Activated CD4-positive, CD25-positive, alpha-beta regulatory T cell (primary cell): ENCODE data around the gene SNIP1.
"Not testable (repeated sequence)": the region's sequence is repeated elsewhere in the genome, so short reads cannot be mapped to it uniquely, and the experiment has no call there.

ENCODE experiments used
- DNase-seq, 4 experiments: peaks; one replicate each; lab custom pipeline; 2025; lab: John Stamatoyannopoulos, UW

The SNIP1 gene

DNA sequence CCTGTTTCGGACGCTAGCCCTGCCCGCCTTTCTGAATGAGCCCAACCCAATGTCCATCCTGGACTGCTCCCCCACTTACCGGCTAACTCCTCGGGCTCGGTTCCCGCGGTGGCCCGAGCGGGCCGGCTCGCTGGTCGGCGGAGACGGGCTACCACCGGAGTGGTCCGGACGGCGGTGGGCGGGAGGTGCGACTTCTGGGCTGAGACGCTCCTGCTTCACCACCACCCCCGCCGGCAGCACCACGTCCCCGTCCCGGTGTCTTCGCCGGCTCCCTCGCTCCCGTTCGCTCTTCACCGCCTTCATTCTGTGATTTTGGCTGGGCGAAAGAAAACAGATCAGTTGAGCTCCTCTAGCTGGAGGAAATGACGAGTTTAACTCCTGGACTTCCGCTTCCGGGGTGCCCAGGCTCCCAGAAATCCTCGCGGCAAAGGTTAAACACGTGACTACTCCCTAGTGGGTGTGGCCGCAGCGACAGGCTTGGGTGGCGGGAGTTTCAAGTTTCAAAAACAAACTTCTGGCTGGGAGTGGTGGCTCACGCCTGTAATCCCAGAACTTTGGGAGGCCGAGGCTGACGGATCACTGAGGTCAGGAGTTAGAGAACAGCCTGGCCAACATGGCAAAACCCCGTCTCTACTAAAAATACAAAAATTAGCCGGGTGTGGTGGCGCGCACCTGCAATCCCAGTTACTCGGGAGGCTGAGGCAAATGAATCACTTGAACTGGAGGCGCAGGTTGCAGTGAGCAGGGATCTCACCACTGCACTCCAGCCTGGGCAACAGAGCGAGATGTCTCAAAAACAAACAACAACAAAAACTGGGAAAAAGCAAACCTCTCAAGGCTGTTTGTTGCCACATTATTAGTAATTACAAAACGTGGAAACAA is at the start of gene SNIP1:
SNIP1 (minus strand) TSS at position 367 of the 882 bp plus-strand sequence; CDS start at position 303, 64 bp downstream.
- DNase-seq: peak; percentile 68 to 85 (median 80)

DNA sequence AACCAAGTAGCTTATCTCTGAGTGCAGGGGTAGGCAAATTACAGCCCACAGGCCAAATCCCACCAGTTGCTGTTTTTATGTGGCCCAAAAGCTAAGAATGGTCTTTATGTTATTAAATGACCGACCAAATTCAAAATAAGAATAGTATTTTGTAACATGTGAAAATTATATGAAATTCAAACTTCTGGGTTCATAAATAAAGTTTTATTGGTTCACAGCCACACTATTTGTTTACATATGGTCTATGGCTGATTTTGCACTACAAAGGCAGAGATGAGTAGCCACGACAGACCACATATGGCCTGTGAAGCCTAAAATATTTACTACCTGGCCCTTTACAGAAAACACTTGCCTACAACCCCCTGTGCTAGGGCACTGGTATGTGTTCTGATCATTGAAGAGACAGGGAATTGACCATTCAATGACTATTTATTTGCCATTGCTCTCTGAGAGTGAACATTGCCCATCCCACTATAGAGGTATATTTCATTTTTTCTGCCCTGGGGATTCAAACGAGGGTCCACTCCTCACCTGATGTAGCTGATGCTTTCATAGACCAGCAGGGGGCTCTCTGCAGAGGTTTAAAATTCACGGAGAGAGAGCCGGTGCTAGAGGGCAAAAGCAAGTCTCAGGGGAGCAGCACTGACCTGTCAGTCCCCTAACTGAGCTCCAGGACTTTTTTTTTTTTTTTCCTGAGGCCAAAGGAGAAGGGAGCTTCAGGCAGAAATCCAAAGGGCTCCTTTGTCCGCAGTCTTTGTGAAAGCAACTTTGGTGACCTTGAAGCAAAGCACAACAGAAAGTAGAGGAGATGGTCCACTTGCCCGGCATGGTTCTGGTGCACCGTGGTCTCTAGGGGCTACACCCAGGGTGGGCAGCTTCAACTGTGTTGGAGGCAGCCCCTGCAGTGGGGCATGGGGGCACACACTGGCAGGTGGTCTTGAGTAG is 48.9 kb upstream of the SNIP1 start:
- peak in 1 of 4 experiments; percentile 5 for DNase-seq

DNA sequence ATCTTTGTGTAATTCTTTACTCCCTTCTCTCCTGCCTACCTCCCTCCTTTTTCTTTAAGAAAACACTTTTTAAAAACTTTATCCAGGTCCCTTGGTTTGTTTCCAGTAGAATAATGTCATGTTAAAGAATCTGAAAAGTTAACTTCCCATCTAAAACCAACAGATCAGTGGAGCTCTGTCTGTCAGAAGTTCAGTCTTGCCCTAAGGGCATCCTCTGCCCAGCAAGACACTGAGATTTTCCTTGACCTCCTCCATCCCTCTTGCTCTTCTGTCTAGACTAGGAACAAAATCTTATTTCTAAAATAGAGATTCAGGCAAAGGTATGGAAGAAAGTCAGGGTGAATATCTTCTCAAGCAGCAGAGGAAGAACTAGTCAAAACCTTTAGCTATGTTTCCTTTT is 47.3 kb upstream of the SNIP1 start:
- no peak for DNase-seq

- no peak for DNase-seq
Measured at GRCh38 chr1:37599940-37600339, 45.8 kb upstream of the SNIP1 start.

- DNase-seq: no peak
Measured at GRCh38 chr1:37596182-37596667, 42.1 kb upstream of the SNIP1 start.

DNA sequence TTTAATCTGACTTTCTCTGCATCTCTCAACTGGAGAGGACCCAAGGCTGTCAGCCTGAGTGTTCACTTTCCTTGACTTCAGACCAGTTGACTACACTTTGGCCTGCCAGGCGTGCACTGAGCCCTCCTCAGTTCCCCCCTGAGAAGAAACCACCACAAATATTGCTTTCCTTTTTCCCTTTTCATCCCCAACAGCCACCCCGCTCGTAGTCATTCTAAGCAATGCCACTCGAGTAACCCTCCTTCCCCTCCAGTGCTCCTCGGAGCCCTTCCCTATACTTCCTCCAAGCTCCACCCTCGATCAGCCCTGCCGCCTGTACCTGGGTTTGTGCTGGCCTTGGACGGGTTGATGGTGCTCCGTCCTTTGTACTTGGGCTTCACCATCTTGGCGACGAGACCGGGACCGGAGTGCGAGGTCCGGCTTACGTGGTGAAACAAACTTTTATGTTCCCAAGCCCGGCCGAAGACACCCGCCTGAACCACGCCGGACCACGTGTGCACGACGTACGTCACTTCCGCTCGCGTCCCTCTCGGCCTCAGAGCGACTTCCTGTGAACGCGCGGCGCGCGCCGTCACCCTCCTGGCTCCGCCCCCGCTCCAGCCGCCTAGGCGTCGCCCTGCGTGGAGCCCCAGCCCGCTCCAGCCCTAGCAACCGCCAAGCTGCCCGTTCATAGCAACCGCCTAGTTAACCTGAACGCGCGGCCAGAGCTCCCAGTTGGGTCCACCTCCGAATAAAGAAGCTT is 41.5 kb upstream of the SNIP1 start, which contains the start of gene GNL2:
GNL2 (minus strand) TSS at position 498 of the 742 bp plus-strand sequence; CDS start at position 383, 115 bp downstream.
- peak; percentile 87 to 93 (median 90) for DNase-seq

GRCh38 chr1:37593726-37594125 is 39.6 kb upstream of the SNIP1 start:
- DNase-seq: no peak

- no peak for DNase-seq
Measured at GRCh38 chr1:37588939-37589338, 34.8 kb upstream of the SNIP1 start.

DNA sequence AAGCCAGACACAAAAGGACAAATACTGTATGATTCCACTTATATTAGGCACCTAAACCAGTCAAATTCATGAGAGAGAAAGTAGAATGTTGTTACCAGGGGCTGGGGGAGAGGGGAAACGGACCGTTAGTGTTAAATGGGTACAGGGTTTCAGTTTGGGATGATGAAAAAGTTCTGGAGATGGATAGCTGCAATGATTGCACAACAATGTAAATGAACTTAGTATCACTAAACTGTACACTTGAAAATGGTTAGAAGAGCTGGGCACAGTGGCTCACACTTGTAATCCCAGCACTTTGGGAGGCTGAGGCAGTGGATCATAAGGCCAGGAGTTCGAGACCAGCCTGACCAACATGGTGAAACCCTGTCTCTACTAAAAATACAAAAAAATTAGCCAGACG is 30.5 kb upstream of the SNIP1 start:
- not testable (repeated sequence) for DNase-seq

DNA sequence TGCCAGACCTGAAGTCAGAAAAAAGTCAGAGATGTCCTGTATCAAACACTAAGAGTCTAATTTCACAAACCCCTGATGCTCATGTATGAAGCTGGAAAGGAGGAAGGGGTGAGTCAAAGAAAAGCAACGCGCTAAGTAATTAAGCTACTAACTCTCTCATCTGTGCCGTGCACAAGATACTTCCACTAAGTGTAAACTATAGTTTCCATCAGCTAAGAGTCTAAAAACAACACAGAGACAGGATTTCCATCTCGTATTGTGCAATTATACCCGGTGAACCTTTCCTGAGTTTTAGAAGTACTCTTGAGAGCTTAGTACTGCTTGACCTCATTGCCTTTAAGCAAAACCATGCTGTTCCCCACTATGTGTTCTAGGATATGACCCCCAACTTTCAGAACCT is 21.6 kb upstream of the SNIP1 start:
- no peak for DNase-seq

GRCh38 chr1:37574834-37575480 is 20.9 kb upstream of the SNIP1 start:
- DNase-seq: no peak

GRCh38 chr1:37570528-37571334 is 16.6 kb upstream of the SNIP1 start:
- DNase-seq: no peak

GRCh38 chr1:37567023-37567422 is 12.9 kb upstream of the SNIP1 start:
- DNase-seq: no peak

- no peak for DNase-seq
Measured at GRCh38 chr1:37564892-37565291, 10.8 kb upstream of the SNIP1 start.

GRCh38 chr1:37562984-37563383 is 8.9 kb upstream of the SNIP1 start:
- no peak for DNase-seq

DNA sequence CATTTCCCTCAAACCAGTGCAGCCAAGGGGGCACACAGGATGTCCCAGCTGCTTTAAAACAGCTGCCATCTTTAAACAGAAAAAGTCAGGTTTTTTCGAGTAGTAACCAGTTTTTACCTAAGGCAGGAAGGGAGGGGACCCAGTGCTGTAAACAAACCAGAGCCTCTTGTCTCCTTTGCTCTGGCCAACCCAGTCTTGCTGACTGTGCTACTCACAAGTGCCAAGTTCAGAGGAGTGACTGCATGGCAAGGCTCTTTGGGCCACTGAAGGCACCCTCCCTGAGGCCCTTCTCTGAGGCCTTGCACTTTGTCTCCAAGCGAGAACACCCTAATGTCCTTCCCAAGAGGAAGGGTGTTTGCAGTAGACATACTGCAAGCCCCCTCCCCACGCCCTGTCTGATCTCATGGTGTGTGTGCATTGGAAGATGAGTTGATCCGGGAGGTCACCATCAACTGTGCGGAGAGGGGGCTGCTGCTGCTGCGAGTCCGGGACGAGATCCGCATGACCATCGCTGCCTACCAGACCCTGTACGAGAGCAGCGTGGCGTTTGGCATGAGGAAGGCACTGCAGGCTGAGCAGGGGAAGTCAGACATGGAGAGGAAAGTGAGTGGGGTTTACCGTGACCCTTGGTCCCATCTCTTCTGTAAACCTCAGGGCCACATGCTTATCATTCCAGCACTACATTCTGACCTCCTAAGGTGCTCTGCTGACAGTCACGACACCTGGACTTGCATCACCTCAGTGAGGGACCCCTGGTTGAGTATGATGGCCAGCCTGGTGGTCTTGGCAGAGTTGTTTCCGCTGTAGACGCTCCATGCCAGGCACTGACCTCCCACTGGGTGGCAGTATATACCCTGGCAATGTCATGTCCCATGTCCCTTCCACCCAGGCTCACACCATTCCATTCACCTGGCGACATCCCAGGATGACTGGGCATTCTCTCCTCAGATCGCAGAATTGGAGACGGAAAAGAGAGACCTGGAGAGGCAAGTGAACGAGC is 7.3 kb upstream of the SNIP1 start:
- peak in 1 of 4 experiments; percentile 7 for DNase-seq

- DNase-seq: no peak
Measured at GRCh38 chr1:37560401-37561132, 6.5 kb upstream of the SNIP1 start.

GRCh38 chr1:37559957-37560379 is 5.9 kb upstream of the SNIP1 start:
- not testable (repeated sequence) for DNase-seq
